Nucleus accumbens (tissue), 56 donors: ENCODE data around the gene DPH6.
"Not testable (repeated sequence)": the region's sequence is repeated elsewhere in the genome, so short reads cannot be mapped to it uniquely, and the experiment has no call there.

Experiments
- DNase-seq, 56 donors: peaks; one replicate each; lab custom pipeline; 2025; lab: John Stamatoyannopoulos, UW

DPH6 gene, protein sequence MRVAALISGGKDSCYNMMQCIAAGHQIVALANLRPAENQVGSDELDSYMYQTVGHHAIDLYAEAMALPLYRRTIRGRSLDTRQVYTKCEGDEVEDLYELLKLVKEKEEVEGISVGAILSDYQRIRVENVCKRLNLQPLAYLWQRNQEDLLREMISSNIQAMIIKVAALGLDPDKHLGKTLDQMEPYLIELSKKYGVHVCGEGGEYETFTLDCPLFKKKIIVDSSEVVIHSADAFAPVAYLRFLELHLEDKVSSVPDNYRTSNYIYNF

DNA sequence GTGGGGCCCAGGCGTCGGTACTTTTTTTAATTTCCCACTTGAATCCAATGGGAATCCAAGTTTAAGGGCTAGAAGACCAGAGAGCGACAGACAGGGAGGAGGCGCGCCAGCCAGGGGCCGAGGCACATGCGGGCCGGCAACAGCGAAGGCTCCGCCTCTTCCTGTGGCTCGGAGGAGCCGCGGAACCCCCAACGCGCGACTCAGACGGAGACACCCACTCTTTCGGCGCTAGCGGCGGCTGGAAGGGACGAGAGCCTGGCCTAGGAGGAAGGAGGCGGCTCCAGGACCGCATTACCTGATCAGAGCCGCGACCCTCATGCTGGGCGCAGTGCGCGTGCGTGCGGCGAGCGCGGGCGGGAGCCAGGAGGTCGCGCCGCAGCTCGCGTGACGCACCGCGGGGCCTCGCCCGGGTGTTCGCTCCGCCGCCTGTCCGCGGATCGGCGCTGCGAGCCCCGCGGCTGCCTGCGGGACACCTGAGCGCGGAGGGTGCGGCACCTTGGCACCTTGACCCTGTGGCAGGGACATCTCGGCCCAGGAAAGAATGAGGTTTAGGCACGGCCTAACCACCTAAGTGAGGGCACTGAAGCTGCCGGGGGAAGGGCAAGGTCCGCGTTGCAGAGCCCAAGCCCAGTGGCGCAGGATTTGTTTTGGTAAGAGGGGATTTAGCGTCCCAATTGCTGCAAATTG, at the start of gene DPH6:
Gene DPH6 (minus strand): TSS at position 342 of the 687 bp plus-strand sequence. CDS start 24 bp downstream, at position 318.
- DNase-seq: peak in 53 of 56 donors; percentile 19 to 90 (median 76)

DNA sequence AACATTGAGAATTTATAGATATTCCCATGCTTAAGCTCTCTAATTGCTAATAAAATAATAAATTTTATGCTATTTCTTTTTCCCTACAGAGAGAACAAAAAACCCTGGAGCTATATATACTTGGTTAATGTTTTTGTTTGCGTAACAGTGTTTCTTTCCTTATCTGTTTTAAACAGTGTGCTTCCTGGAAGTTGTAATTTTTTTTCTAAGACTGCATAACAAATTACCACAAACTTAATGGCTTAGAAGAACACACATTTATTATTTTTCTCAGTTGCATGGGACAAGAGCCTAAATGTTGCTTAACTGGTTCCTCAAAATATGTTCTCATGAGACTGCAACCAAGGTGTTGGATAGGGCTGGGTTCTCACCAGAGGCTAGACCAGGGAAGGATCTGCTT, 49.7 kb upstream of the DPH6 start:
- DNase-seq: no peak

DNA sequence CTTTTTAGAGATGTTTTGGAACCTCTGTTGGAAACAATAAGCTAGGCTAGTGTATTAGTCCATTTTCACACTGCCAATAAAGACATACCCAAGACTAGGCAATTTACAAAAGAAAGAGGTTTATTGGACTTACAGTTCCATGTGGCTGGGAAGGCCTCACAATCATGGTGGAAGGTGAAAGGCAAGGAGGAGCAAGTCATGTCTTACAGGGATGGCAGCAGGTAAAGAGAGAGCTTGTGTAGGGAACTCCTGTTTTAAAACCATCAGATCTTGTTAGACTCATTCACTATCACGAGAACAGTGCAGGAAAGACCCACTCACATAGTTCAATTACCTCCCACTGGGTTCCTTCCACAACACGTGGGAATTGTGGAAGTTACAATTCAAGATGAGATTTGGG, 46.0 kb upstream of the DPH6 start:
- DNase-seq: not testable (repeated sequence)

DNA sequence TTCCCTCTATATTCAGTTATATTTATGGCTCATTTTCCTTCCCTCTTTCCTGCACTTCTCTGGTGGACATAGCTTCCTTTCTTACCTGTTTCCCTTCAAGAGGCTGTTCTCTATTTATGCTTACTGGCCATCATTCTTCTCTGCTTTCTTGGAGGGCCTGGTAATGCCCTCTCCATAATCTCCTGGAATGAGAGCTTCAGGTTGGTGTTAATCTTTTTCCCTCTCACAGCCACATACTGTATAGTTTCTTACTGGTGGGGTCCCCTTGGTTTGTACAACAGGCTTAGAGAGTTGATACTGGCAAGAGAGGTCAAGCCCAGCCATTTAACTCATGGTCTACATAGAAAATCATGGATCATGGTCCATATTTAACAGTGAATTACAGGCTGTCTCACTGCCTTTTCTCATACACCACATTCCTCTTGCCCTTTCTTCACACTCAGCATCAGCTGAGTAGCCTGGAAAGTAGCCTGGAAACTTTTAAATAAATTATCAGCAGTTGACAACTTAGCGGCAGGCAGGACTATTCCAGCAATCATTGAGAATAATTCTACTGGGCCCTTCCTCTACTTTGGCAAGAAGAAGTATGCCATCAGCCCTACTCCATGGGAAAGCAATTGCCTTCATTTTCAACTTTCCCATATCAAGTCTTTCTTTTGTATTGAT, 38.0 kb upstream of the DPH6 start:
- no peak for DNase-seq

DNA sequence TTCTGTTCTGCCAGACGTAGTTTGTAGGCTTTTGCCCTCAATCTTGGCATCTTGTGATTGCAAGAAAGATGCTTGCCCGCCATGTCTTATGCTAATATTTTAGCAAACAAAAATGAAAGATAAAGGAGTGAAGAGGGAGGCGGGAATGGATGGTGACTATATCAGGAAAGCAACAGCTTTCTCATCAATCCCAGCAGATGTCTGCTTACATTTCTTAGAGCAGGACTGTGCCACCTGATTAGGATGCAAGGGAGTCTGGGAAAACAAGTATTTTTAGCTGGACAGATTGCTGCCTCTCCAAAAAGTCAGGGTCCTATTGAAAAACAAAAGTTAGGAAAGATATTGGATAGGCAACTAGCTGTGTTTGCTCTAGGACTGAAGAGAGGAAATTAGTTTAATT, 34.6 kb upstream of the DPH6 start:
- no peak for DNase-seq

DNA sequence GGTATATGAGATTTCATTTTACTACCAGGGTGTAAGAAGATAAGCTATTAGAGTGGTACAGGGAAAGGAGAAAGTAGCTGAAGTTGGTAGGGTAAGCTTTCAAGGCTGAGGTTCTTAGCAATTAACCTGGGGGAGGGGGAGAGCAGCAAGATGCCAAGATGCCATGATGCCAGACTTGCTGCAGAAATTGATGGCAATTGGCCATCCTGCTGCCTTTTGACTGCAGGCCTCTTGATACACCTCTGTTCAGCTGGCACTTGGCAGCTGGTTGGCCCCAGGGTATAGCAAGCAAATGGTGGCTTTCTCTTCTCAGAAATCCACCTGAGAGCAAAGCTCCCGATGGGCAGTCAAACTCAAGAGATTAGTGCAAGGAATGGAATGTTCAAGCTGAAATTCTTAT, 21.4 kb upstream of the DPH6 start:
- no peak for DNase-seq

DNA sequence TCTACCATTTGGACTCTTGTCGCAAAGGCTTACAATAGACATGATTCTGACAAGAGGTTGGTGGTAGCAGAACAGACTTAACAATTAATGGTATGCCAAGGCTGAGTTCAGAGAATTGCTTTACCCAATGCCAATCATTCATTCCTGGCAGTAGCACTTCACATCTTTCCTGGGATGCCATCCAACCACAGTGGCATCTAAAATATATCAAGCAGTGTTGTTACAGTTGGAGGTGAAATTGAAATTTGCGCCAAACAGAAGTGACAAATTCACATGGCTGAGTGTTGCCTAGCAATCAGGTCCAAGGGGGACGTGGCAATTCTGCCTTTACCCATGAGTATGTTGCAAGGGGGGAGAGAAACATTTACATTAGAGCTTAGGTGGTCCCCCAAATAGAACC, 21.0 kb upstream of the DPH6 start:
- DNase-seq: no peak

DNA sequence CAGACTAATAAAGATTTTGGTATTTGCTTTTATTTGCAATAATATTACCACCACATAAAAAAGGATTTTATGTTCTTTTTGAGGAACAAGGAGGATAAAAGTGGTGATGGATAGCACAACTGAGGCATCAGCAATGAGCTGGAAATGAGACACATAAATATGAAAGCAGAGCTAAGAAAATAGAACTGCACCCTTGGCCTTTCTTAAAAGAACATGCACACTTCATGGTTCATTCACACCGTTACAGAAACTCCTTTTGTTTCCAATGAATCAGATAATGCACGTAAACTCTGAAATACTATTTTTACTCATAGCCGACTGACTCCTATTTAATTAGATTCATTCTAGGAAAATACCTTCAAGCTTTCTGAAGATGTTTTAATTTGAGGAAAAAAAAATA, 19.9 kb upstream of the DPH6 start:
- no peak for DNase-seq

DNA sequence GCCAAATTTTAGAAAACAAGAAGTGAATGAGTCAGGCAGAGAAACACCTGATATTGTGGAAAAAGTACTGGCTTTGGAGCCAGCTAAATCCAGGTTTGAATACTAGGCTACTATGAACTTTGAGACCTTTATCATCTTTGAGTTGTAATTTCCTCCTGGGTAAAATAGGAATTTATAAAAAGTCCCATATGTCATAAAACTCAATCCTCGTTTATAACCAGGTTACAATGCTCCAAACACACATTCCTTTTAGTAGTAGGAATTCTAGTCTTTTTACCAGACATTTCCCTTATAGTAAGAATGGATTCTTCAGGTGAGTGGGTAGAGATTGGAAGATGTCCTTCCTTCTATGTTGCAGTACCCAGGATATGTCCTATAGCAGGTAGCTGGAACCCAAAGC, 16.7 kb upstream of the DPH6 start:
- no peak for DNase-seq

DNA sequence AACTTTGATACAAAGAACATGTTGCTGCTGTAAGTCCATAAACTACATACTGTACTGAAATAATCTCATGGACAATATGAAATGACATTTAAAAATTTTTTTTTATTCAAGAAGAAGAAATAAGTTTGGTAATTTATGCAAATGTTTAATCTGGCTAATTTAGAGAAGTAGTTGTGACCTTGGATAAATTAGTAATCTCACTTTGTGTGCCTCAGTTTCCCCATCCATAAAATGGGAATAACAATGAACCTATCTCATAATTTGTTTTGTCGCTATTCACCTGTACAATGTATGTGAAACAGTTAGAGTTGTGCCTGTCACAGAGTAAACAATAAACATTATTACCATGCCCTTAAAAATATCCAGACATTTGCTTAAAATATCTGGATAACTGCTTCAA, 15.3 kb upstream of the DPH6 start:
- no peak for DNase-seq

DNA sequence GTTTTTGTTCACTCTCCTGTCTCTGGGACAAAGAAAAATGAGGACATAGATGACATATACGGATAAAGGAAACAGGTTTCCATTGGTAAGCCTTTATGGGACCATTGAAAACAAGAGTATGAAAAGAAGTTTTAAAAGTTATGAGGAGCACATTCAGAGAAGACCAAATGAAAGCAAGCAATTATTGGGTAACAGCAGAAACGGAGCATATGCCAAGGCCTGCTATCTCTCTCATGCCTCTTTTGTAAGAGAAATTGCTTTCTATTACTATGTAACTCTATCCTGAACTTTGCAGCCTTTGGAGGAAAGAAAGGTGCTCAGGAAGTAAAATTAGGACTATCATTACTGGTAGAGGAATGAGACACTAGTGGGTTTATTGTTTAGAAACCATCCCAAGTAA, 14.9 kb upstream of the DPH6 start:
- no peak for DNase-seq

DNA sequence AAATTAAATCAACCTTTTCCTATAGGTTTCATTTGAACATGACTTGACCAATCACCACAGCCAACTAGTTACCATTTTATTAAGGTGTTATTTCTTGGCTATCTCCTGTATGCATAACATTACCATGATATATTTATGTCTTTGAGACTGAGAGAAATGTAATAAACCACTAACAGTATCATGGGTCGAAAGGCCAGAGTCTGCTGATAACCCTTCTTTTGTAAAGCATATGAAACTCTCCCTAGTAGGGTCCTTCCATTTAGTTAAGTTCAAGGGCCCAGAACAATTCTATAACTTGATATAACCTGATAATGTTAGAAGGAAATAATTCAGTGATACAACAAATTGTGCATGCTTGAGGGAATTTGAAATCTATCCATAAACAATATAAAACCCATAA, 14.3 kb upstream of the DPH6 start:
- no peak for DNase-seq

DNA sequence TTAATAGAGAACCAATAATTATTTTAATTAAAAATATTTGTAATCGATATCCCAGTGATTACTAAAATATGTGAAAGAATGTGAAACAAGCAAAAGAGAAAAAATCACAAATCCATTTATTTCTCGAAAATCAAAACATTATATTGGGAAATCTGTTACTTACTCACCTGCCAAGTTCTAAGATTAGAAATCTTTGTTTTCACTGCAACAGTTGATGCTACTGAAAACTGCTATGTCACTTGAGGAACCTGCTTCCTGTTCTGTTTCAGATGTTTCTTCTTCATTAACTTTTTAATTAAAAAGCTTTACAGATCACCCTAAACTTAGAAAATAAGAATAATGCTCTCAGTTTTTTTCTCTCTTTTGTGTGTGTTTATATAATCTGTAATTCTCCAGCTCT, 13.7 kb upstream of the DPH6 start:
- no peak for DNase-seq

DNA sequence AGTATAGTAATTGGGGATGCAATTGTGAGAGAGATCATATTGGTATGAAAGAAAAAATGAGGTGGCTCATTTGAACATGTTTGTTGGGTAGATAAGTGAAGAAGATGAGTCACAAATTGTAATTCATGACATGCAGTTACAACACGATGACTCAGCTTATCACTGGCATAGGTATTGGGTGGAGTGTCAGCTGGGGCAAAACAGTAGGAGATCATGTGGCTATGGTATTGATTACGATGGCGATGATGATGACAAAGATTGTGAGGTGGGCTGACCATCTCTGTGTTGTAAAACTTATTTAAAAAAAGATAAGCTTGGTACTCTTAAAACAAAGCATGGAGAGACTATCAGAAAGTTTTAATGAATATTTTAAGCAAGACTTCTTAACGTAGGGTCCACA, 11.6 kb upstream of the DPH6 start:
- peak in 6 of 56 donors; percentile 0 to 48 (median 7) for DNase-seq

DNA sequence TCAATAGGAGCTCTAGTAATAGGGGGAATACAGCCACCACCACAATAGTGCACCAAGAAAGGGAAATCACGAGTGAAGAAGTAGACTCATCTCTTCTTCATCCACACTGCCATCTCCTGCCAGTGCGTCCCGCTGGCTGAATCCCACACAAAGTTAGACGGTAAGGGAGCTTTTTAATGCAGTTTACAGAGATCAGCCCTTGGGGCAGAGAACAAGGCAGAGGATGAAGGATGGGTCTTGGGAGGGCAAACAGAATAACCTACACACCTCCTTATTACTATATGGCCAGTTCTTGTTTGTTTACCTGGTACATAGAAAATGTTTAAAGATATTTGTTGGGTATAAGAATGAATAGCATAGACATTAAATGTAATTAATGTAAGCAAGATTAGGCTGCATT, 11.0 kb upstream of the DPH6 start:
- no peak for DNase-seq

DNA sequence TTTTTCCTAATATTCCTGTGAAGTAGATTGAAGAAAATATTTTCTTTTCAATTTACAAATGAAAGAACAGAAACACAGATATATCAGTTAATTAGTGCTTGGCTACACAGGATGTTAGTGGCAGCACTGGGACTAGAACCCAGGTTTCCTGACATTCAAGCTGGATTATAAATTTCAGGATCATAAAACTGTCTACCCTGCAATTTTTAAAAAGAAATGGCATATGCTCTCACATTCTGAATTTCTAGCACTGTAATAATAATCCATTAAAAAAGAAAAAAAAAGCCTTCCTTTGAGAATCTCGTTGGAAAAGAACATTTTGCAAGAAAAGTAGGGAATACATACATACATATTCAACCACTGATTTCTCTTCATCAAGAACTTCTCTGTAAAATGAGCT, 9.3 kb upstream of the DPH6 start:
- no peak for DNase-seq

DNA sequence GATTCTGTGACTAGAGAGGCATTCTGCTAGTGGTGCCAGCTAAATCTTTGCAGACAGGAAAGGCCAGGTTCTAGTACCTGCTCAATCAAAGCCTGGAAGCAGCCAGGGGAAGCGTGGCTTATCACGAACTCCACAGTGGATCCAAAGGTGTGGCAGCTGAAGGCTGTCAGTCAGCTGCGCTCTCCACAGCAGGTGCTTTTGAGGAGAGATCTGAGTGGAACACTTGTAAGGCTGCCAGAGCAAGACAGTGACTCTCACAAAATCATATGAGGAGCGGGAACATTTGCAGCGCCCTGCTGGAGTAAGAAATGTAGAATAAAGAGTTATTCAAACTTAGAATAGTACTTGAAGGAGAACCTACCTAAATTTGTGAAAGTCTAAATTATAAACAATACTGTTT, 5.0 kb upstream of the DPH6 start:
- DNase-seq: no peak

DNA sequence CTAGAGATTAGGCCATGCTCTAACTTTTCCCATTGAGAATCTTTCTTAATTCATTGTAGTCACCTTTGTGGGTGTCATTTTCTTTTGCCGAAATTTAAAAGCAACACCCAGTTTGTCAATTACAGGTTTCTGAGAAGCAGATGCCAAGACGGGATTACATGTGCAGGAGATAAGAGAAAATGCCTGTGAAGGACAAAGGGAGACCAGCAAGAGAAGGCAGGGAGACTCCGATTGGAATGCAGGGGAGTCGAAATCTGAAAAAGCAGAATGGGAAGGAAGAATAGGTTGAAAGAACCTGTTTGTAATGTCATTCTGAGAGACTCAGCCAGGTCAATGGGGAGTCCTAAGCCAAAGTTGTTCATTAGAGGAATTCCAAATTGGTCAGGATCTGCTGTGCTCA, 3.6 kb upstream of the DPH6 start:
- DNase-seq: no peak

DNA sequence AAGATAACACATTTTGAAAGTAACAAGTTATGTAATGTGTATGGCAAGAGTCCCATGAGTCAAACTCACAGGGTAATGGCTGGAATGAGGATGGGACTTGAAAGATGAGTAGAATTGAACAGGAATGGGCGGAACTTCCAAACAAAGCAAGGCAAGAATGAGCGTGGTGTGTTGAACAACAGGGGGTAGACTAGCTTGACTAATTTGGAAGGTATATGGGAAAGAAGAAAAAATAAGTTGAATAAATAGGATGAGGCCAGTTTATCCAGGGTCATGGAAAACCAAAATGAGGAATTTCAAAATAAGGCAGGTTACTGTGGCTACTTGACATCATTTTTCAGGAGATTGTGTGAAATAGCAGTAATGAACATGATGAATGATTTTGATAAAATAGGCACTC, 2.5 kb upstream of the DPH6 start:
- no peak for DNase-seq

DNA sequence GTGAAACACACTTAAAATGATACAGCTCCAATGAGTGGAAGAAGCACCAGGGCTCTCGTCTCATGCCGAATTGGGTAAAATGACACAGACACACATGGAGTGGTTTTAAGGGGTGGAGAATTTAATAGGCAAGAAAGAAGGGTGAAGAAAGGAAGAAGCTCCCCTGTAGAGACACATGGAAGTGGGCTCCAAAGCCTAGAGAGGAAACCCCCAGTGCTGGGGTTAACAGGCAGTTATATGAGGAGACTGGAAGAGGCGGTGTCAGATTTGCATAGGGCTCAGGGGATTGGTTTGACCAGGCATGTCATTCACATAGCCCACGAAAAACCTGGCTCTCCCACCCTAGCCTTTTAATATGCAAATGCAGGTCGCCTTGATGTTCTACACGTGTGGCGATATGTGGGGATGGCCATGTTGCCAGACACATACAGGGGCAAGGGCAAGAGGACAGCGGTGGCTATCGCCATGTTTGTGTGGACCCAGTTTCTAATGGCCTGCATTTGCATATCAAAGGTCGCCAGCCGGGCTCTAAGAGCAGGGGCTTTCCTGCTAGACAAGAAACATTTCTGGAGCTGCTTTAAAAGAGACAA, 1.9 kb upstream of the DPH6 start:
- DNase-seq: peak in 8 of 56 donors; percentile 2 to 34 (median 11)
